ENCODE results near the gene SLC25A44. TPM values are rescaled to one million over a fixed set of nuclear protein-coding genes. Genes with fewer than 3 reads are reported as not detected.

SLC25A44 gene
- total RNA-seq, 4 donors from 2014 or later, result 15.1 to 20.4 (median 17.2) TPM

DNA sequence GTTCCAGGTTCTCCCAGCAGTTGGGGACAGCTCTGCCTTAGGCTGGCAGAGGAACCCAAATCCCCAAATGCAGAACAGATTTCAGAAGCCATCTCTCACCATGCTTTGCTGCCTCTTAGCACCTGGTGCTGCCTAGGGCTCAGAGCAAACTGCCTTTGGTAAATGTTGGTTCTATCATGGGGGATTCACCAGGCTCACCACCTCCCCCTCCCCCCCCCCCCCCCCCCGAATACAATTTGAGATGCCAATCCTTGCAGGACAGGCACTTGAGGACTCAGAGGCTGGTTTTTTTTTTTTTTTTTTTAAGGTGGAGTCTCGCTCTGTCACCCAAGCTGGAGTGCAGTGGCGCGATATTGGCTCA, 54.4 kb downstream of the SLC25A44 start:
- H3K27ac ChIP-seq, result peak overlapping the region; percentile 38
- TF ChIP-seq POLR2AphosphoS5 (IDR thresholded peaks at IDR 0.05) (no peak), EP300 (IDR thresholded peaks at IDR 0.05) (no peak), CTCF (IDR thresholded peaks at IDR 0.05) (no peak), POLR2A (IDR thresholded peaks at IDR 0.05) (no peak)
- H3K36me3 ChIP-seq, result peaks cover 44% of the 10 kb centered on the region
- peaks cover 83% of the 10 kb centered on the region for H3K4me1 ChIP-seq
- DNase-seq (ENCODE audit: low spot score in 2 of 2), result no peak
- no peak overlapping the region for H3K4me3 ChIP-seq
- H3K9me3 ChIP-seq, result no peaks in the 10 kb centered on the region
- H3K27me3 ChIP-seq, result peaks cover 6% of the 10 kb centered on the region
- 59% methylated on average over 4 of the region's 4 CpGs for WGBS

DNA sequence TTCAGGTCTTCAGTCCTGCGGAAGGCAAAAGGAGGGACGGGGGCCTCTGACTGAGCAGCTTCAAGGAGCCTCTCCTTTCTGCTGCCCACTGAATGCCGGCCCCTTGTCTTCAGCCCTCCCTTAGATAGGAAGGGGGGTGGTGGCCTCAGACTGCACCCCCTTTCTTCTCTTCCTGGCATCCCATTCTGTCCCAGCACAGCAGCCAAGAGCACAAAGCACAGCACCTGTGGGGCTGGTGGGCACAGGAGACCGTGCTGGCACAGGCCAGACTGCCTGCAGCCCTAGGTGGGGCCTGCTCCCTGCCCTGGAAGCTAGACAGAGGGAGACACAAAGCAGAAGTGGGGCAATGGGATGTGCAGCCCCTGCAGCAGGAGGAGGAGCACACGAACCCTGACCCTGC, 55.7 kb downstream of the SLC25A44 start:
- peaks cover 56% of the 10 kb centered on the region for H3K36me3 ChIP-seq
- no peaks in the 10 kb centered on the region for H3K9me3 ChIP-seq
- H3K4me1 ChIP-seq, result peaks cover 77% of the 10 kb centered on the region
- no peak for TF ChIP-seq POLR2A (IDR thresholded peaks at IDR 0.05)
- no peak for TF ChIP-seq EP300 (IDR thresholded peaks at IDR 0.05)
- no peak for TF ChIP-seq POLR2AphosphoS5 (IDR thresholded peaks at IDR 0.05)
- no peak for TF ChIP-seq CTCF (IDR thresholded peaks at IDR 0.05)
- peaks cover 6% of the 10 kb centered on the region for H3K27me3 ChIP-seq
- WGBS, result 60% methylated on average over 5 of the region's 5 CpGs
- no peak overlapping the region for H3K4me3 ChIP-seq
- H3K27ac ChIP-seq, result no peak overlapping the region
- DNase-seq (ENCODE audit: low spot score in 2 of 2), result no peak

GRCh38 chr1:156251527-156251926, 57.6 kb downstream of the SLC25A44 start:
- no peak overlapping the region for H3K27ac ChIP-seq
- TF ChIP-seq EP300 (IDR thresholded peaks at IDR 0.05) (no peak), CTCF (IDR thresholded peaks at IDR 0.05) (no peak), POLR2AphosphoS5 (IDR thresholded peaks at IDR 0.05) (no peak), POLR2A (IDR thresholded peaks at IDR 0.05) (no peak)
- peaks cover 69% of the 10 kb centered on the region for H3K36me3 ChIP-seq
- H3K4me1 ChIP-seq, result peaks cover 58% of the 10 kb centered on the region
- H3K9me3 ChIP-seq, result no peaks in the 10 kb centered on the region
- WGBS, result 46% methylated on average over 3 of the region's 3 CpGs
- no peak for DNase-seq (ENCODE audit: low spot score in 2 of 2)
- no peak overlapping the region for H3K4me3 ChIP-seq
- H3K27me3 ChIP-seq, result no peaks in the 10 kb centered on the region

- 71% methylated on average over 3 of the region's 3 CpGs for WGBS
- Histone ChIP-seq H3K27ac (no peak overlapping the region), H3K9me3 (no peaks in the 10 kb centered on the region), H3K4me1 (peaks cover 39% of the 10 kb centered on the region), H3K4me3 (no peak overlapping the region), H3K36me3 (peaks cover 90% of the 10 kb centered on the region), H3K27me3 (no peaks in the 10 kb centered on the region)
- no peak for DNase-seq (ENCODE audit: low spot score in 2 of 2)
- TF ChIP-seq POLR2A (IDR thresholded peaks at IDR 0.05), result no peak
- TF ChIP-seq CTCF (IDR thresholded peaks at IDR 0.05), result no peak
- no peak for TF ChIP-seq EP300 (IDR thresholded peaks at IDR 0.05)
- TF ChIP-seq POLR2AphosphoS5 (IDR thresholded peaks at IDR 0.05), result no peak
Observed at GRCh38 chr1:156253634-156254033, 59.7 kb downstream of the SLC25A44 start.

DNA sequence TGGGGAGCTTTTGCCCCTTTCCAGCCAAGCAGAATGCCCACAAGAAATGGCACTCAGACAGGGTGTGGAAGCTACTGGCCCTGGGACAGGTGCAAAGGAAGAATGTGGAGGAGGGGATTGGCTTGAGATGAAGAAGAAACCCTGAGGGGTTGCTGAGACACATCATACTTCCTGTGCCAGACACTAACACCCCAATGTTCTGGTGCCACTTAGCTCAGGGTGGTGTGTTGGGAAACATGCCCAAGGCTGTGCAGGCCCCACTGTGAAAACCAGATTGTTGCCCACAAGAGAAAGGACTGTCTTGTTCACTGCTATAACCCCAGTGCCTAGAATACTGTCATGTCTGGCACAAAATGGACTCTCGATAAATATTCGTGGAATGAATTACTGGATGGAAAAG, 63.8 kb downstream of the SLC25A44 start:
- H3K27ac ChIP-seq, result no peak overlapping the region
- H3K27me3 ChIP-seq, result no peaks in the 10 kb centered on the region
- TF ChIP-seq POLR2AphosphoS5 (IDR thresholded peaks at IDR 0.05) (no peak), POLR2A (IDR thresholded peaks at IDR 0.05) (no peak)
- H3K4me3 ChIP-seq, result no peak overlapping the region
- WGBS, result 52% methylated on average over 2 of the region's 2 CpGs
- DNase-seq (ENCODE audit: low spot score in 2 of 2), result no peak
- peaks cover 7% of the 10 kb centered on the region for H3K4me1 ChIP-seq
- peaks cover 92% of the 10 kb centered on the region for H3K36me3 ChIP-seq
- no peaks in the 10 kb centered on the region for H3K9me3 ChIP-seq

DNA sequence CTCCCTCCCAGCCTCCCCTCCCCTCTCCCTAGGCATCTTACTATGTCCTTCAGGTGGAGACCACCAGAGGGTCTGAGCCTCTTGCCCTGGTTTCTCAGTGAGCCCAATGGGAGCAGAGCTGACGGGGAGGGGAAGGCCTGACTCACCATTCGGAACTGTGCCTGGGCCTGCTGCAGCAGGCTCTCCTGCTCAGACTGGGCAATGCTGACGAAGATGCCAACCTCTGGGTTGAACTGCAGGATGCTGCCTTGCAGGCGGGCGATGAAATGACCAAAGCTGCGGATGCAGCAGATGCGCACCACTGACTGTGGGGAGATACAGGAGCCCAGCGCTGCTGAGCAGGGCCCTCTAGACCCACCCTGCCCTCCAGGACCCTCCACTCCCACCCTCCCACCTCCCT, 65.0 kb downstream of the SLC25A44 start:
- Histone ChIP-seq H3K4me3 (no peak overlapping the region), H3K4me1 (peaks cover 13% of the 10 kb centered on the region), H3K36me3 (peaks cover 89% of the 10 kb centered on the region), H3K27me3 (no peaks in the 10 kb centered on the region), H3K27ac (no peak overlapping the region), H3K9me3 (no peaks in the 10 kb centered on the region)
- TF ChIP-seq POLR2AphosphoS5 (IDR thresholded peaks at IDR 0.05) (no peak), EP300 (IDR thresholded peaks at IDR 0.05) (no peak)
- no peak for DNase-seq (ENCODE audit: low spot score in 2 of 2)
- WGBS, result 62% methylated on average over 7 of the region's 8 CpGs
